H1 (cell line): ENCODE data around the gene GNAQ. TPM values are rescaled to one million over a fixed set of nuclear protein-coding genes. Genes with fewer than 3 reads are reported as not detected.
"Not testable (repeated sequence)": the region's sequence is repeated elsewhere in the genome, so short reads cannot be mapped to it uniquely, and the experiment has no call there.

Source experiments
- CTCF ChIA-PET: fragments of 300-600 bp; sonication (Branson Sonifier 250); formaldehyde crosslinking; loops from one replicate; lab custom pipeline; 2021; ENCODE audit not compliant: partially characterized antibody; lab: Charles Lee
- POLR2A ChIA-PET: fragments of 300-600 bp; sonication (Branson Sonifier 250); formaldehyde crosslinking; loops from one replicate; lab custom pipeline; 2021; ENCODE audit warnings: inconsistent platforms; ENCODE audit not compliant: partially characterized antibody; lab: Charles Lee
- DNase-seq, 2 experiments: peaks; one replicate each; pipeline versions ENCODE4 v3.0.0 to v3.0.0-alpha.2; 2010 to 2022; ENCODE audit warnings: low spot score in 2 of 2, low read depth in 1 of 2, mixed read lengths in 1 of 2
- FAIRE-seq: peaks from 2 replicates; lab custom pipeline; 2011; peaks lifted over from hg19 to GRCh38; lab: Jason Lieb, UNC
- H2AFZ ChIP-seq: 2 replicates; pipeline ENCODE4 v1.8.1; 2012; ENCODE audit warnings: low read length, inconsistent platforms
- H2AK5ac ChIP-seq: 2 replicates; pipeline ENCODE4 v1.6.1; 2013; ENCODE audit warnings: low read depth, low read length
- H2BK120ac ChIP-seq: replicated peaks from 2 replicates; pipeline ENCODE3; 2013; ENCODE audit warnings: low read depth, low read length, inconsistent platforms
- H2BK12ac ChIP-seq: 2 replicates; pipeline ENCODE4 v1.6.1; 2013; ENCODE audit warnings: low read depth, low read length
- H2BK15ac ChIP-seq: 2 replicates; pipeline ENCODE4 v1.6.1; 2013; ENCODE audit warnings: low read length
- H2BK20ac ChIP-seq: 2 replicates; pipeline ENCODE4 v1.6.1; 2013; ENCODE audit warnings: low read length
- H2BK5ac ChIP-seq: 2 replicates; pipeline ENCODE4 v1.6.1; 2013; ENCODE audit warnings: low read depth, low read length
- H3K14ac ChIP-seq: 2 replicates; pipeline ENCODE4 v1.6.1; 2013; ENCODE audit warnings: inconsistent platforms; ENCODE audit not compliant: insufficient read length
- H3K18ac ChIP-seq: 2 replicates; pipeline ENCODE4 v1.6.1; 2013; ENCODE audit warnings: low read length; ENCODE audit errors: extremely low read depth
- H3K23ac ChIP-seq: 2 replicates; pipeline ENCODE4 v1.6.1; 2013; ENCODE audit warnings: inconsistent platforms; ENCODE audit not compliant: insufficient read length
- H3K23me2 ChIP-seq: 2 replicates; pipeline ENCODE4 v1.6.1; 2013; ENCODE audit warnings: low read depth, low read length
- H3K27ac ChIP-seq: 2 replicates; pipeline ENCODE4 v1.6.1; 2011; ENCODE audit warnings: low read depth, low read length, inconsistent platforms
- H3K27me3 ChIP-seq, 4 experiments: replicated peaks in 1 of 4; 1 replicate in 1 of 4; 2 replicates in 3 of 4; pipeline versions ENCODE4 v1.6.1 to v1.8.1; 2011 to 2013; ENCODE audit warnings: low read length in 3 of 4, mild to moderate bottlenecking in 3 of 4, inconsistent platforms in 2 of 4, mixed read lengths in 2 of 4, moderate library complexity in 1 of 4; ENCODE audit not compliant: control insufficient read depth in 3 of 4, insufficient read depth in 3 of 4; ENCODE audit errors: extremely low read depth in 1 of 4
- H3K36me3 ChIP-seq, 4 experiments: 2 replicates each; pipeline versions ENCODE4 v1.6.1 to v1.8.1; 2011 to 2013; ENCODE audit warnings: mild to moderate bottlenecking in 4 of 4, low read length in 3 of 4, moderate library complexity in 2 of 4, control low read depth in 1 of 4, inconsistent platforms in 1 of 4; ENCODE audit not compliant: insufficient read depth in 4 of 4, control insufficient read depth in 2 of 4
- H3K4ac ChIP-seq: replicated peaks from 2 replicates; pipeline ENCODE3; 2013; ENCODE audit warnings: low read length, low read depth, mixed read lengths, inconsistent platforms; ENCODE audit not compliant: insufficient read length
- H3K4me1 ChIP-seq, 4 experiments: replicated peaks in 1 of 4; 1 replicate in 1 of 4; 2 replicates in 3 of 4; pipeline versions ENCODE4 v1.6.1 to v1.8.1; 2011 to 2013; ENCODE audit warnings: low read length in 3 of 4, inconsistent platforms in 2 of 4, mixed read lengths in 1 of 4; ENCODE audit not compliant: insufficient read depth in 4 of 4, control insufficient read depth in 3 of 4
- H3K4me2 ChIP-seq, 2 experiments: 2 replicates each; pipeline versions ENCODE4 v1.6.1 to v1.8.1; 2011 to 2013; ENCODE audit warnings: low read depth in 2 of 2, low read length in 2 of 2, control low read depth in 1 of 2, inconsistent platforms in 1 of 2, mild to moderate bottlenecking in 1 of 2; ENCODE audit not compliant: insufficient read depth in 1 of 2
- H3K4me3 ChIP-seq, 4 experiments: fragments of 200-600, 300-600 bp in 1 of 4; sonication (generic), shearing (Covaris generic), sonication (Bioruptor Twin) in 1 of 4; 2 replicates each; pipeline versions ENCODE4 v1.5.1 to v1.8.1; 2011 to 2016; ENCODE audit warnings: low read length in 4 of 4, low read depth in 3 of 4, control low read depth in 2 of 4, inconsistent platforms in 2 of 4, mild to moderate bottlenecking in 2 of 4, mixed read lengths in 1 of 4, moderate library complexity in 1 of 4; ENCODE audit not compliant: insufficient read depth in 2 of 4; ENCODE audit errors: extremely low read depth in 1 of 4
- H3K56ac ChIP-seq: replicated peaks from 2 replicates; pipeline ENCODE3; 2013; ENCODE audit warnings: low read depth, mild to moderate bottlenecking, mixed read lengths, low read length, inconsistent platforms; ENCODE audit not compliant: insufficient read length
- H3K79me1 ChIP-seq: 2 replicates; pipeline ENCODE4 v1.6.1; 2013; ENCODE audit warnings: low read depth, low read length, control low read depth
- H3K79me2 ChIP-seq, 2 experiments: 2 replicates each; pipeline versions ENCODE4 v1.6.1 to v1.8.1; 2012 to 2013; ENCODE audit warnings: low read length in 2 of 2, mild to moderate bottlenecking in 2 of 2, inconsistent platforms in 1 of 2; ENCODE audit not compliant: insufficient read depth in 2 of 2, control insufficient read depth in 1 of 2
- H3K9ac ChIP-seq, 4 experiments: replicated peaks in 1 of 4; 1 replicate in 1 of 4; 2 replicates in 3 of 4; pipeline versions ENCODE4 v1.6.1 to v1.8.1; 2011 to 2013; ENCODE audit warnings: low read depth in 3 of 4, low read length in 3 of 4, control low read depth in 2 of 4, mild to moderate bottlenecking in 2 of 4, moderate library complexity in 2 of 4, inconsistent platforms in 1 of 4; ENCODE audit errors: extremely low read depth in 1 of 4
- H3K9me3 ChIP-seq, 2 experiments: 2 replicates each; pipeline versions ENCODE4 v1.6.1 to v1.8.1; 2012 to 2013; ENCODE audit warnings: mild to moderate bottlenecking in 2 of 2, moderate library complexity in 2 of 2, control low read depth in 1 of 2, inconsistent platforms in 1 of 2, low read depth in 1 of 2, low read length in 1 of 2, mixed read lengths in 1 of 2; ENCODE audit not compliant: insufficient read depth in 2 of 2
- H4K20me1 ChIP-seq, 2 experiments: replicated peaks in 1 of 2; 2 replicates each; pipeline versions ENCODE3 to v1.8.1; 2011 to 2013; ENCODE audit warnings: inconsistent platforms in 2 of 2, low read length in 2 of 2, mild to moderate bottlenecking in 1 of 2; ENCODE audit not compliant: insufficient read depth in 2 of 2, control insufficient read depth in 1 of 2
- H4K5ac ChIP-seq: 2 replicates; pipeline ENCODE4 v1.6.1; 2013; ENCODE audit warnings: low read length, low read depth, mixed read lengths, inconsistent platforms; ENCODE audit not compliant: insufficient read length
- H4K8ac ChIP-seq: 2 replicates; pipeline ENCODE4 v1.8.0; 2013; ENCODE audit warnings: mild to moderate bottlenecking, moderate library complexity, low read length, inconsistent platforms; ENCODE audit not compliant: insufficient read depth; ENCODE audit errors: extremely low read depth
- H4K91ac ChIP-seq: replicated peaks from 2 replicates; pipeline ENCODE3; 2013; ENCODE audit warnings: low read length, mixed read lengths, inconsistent platforms; ENCODE audit not compliant: insufficient read length
- WGBS, 2 experiments: shearing (Covaris generic) in 1 of 2; methylation state at CpG; one replicate each; pipeline versions ENCODE4 v1.1.6 to v1.1.7; 2013 to 2015; ENCODE audit warnings: low lambda C conversion rate in 2 of 2, mixed read lengths in 2 of 2, inconsistent platforms in 1 of 2, low coverage in 1 of 2, missing lambda C conversion rate in 1 of 2; ENCODE audit not compliant: insufficient replicate concordance in 2 of 2, insufficient coverage in 1 of 2, insufficient read length in 1 of 2; ENCODE audit errors: extremely low coverage in 1 of 2, missing lambda C conversion rate in 1 of 2; 5-methylcytosine and 5-hydroxymethylcytosine counted together
- polyA plus RNA-seq, 7 experiments: library from polyadenylated mRNA; depleted of rRNA in 3 of 7; stranded (reverse) in 5 of 7; unstranded in 2 of 7; fragments of >200 nt in 5 of 7; fragments of 200-250 nt in 2 of 7; gene quantifications; 1 replicate in 5 of 7; 2 replicates in 1 of 7; 4 replicates in 1 of 7; pipeline versions ENCODE4 v1.2.1 to v1.2.3, GENCODE V29; 2011 to 2013; ENCODE audit warnings: missing spikeins in 2 of 7, mixed read lengths in 2 of 7
- total RNA-seq: library from RNA; stranded (reverse); fragmentation: NEBNext Ultra II Directional; extraction: Animal tissue kit (Norgen Biotek cat#: 25700); gene quantifications from 2 replicates; pipeline ENCODE4 v1.2.1, GENCODE V29; 2021

Gene GNAQ
- total and polyA plus RNA-seq, 2 of the 8 experiments (the other 6 are each of a cell fraction or from before 2014, with no cell fraction given), result 22.8 to 63.8 TPM

DNA sequence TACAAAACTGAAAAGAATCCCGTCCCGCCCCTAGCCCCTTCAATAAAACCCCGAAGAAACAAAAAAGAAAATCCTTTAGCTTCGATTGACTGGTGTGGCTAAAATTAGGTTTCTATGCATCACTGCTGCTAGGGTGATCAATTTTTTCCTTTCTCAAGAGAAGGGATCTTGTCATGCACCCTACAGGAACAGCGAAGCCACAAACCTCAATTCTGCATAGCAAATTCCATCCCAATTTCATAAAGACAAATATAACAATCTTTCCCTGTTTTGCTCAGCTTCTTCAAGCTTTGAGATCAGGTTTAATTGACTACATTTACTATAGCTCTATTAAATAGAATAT lies 313.3 kb downstream of the GNAQ start:
- POLR2A ChIA-PET, result not testable (repeated sequence)

More for the DNA sequence above, 313.3 kb downstream of the GNAQ start:
- Histone ChIP-seq H3K27ac (0 out of 2 replicates have a peak overlapping the region, but pooled peaks have one; percentile 51), H3K4me1 (peaks cover 2 to 12% (median 8%) of the 10 kb centered on the region in 4 experiments; a peak in 4 of 7 replicates), H3K4me2 (peak overlapping the region; percentile 33 to 45; a peak in 3 of 4 replicates)
- CTCF ChIA-PET, result interaction anchor here (0.6 kb wide), 2 partner anchors 29 to 259 kb away, joined by 3 read pairs; no protein-coding TSS in a partner anchor
- not testable (repeated sequence) for H4K5ac ChIP-seq, H3K23me2 ChIP-seq, H3K18ac ChIP-seq, H2BK120ac ChIP-seq, H3K36me3 ChIP-seq, H2BK5ac ChIP-seq, H2BK12ac ChIP-seq, H3K79me1 ChIP-seq, H2AK5ac ChIP-seq, FAIRE-seq, H3K23ac ChIP-seq, H2BK20ac ChIP-seq, H2AFZ ChIP-seq, DNase-seq, H3K27me3 ChIP-seq, H3K9ac ChIP-seq, H3K4ac ChIP-seq, H4K8ac ChIP-seq, H3K56ac ChIP-seq, H3K4me3 ChIP-seq, H2BK15ac ChIP-seq, H3K79me2 ChIP-seq, H3K14ac ChIP-seq, H3K9me3 ChIP-seq, H4K20me1 ChIP-seq, H4K91ac ChIP-seq
- 28% methylated on average over 5 of the region's 5 CpGs; no CpG with 5 or more reads in 1 of the 2 experiments for WGBS, 2 experiments
